ENCODE data around the gene SLC25A43.
"Not testable (repeated sequence)": the region's sequence is repeated elsewhere in the genome, so short reads cannot be mapped to it uniquely, and the experiment has no call there.

The SLC25A43 gene

GRCh38 chrX:119398974-119399771 is at the start of gene SLC25A43:
TSS of gene SLC25A43 (plus strand) at chrX:119399336. CDS start at chrX:119399404, 68 bp downstream.
- no peak for TF ChIP-seq CTCF (IDR thresholded peaks at IDR 0.05; ENCODE audit: extremely low read depth, missing control alignments)
- DNase-seq (ENCODE audit: low spot score), result peak; percentile 89

DNA sequence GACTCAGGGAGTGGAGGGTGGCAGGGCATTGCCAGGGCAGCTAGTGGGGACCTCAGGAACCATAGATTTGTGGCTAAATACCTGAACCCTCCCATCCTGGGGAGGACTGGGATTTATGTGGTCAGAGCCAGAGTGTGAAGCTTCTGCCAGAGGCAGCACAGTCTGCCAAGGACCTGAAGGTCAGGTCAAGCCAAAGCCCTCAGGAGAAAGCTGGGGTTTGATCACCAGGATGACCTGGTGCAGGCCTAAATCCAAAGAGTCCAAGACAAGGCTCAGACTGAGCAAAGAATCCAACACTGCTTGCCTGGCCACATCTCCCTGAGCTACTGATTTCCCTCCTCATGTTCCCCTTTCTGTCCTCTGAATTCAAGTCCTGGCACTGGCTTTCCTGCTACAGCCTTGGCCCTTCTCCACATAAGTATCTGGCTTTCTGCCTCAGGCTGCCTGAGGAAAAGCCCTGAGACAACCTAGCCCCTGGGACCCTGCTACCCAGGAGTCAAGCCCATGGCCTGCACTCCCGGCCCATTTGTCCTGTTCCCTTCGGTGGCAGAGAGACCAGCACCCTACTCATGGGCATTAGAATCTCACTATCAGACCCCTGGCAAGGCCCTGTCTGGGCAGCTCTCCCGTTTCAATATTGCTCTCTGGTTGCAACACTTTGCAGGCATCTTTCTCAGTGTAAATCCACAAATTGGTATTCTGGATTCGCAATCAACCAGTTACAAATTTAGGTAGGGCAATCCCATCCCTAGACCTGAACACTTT is 39.3 kb upstream of the SLC25A43 start:
- no peak for DNase-seq (ENCODE audit: low spot score)
- TF ChIP-seq CTCF (IDR thresholded peaks at IDR 0.05; ENCODE audit: extremely low read depth, missing control alignments), result no peak

- not testable (repeated sequence) for DNase-seq (ENCODE audit: low spot score)
Measured at GRCh38 chrX:119361451-119361850, 37.7 kb upstream of the SLC25A43 start.

DNA sequence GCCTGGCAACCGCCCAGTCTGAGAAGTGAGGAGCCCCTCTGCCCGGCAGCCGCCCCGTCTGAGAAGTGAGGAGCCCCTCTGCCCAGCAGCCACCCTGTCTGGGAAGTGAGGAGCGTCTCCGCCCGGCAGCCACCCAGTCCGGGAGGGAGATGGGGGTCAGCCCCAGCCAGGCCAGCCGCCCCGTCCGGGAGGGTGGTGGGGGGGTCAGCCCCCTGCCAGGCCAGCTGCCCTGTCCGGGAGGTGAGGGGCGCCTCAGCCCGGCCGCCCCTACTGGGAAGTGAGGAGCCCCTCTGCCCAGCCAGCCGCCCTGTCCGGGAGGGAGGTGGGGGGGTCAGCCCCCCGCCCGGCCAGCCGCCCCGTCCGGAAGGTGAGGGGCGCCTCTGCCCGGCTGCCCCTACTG is 37.1 kb upstream of the SLC25A43 start:
- not testable (repeated sequence) for DNase-seq (ENCODE audit: low spot score)

DNA sequence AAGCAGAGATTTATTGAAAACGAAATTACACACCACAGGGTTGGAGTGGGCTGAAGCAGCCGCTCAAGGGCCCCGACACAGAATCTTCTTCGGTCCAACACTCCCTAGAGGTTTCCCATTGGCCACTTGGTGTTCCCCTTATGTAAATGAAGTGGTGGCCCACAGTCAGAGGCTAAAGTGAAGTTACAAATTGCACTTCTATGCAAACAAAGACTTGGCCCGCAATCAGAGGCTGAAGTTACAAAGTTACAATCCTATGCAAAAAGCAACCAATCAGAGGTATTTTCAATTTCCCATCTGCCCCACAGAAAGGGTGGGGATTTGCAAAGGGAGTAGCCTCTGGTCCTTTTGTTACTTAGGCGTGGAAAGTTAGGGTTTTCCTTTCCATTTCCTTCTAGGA is 35.7 kb upstream of the SLC25A43 start:
- no peak for DNase-seq (ENCODE audit: low spot score)
- TF ChIP-seq CTCF (IDR thresholded peaks at IDR 0.05; ENCODE audit: extremely low read depth, missing control alignments), result no peak

DNA sequence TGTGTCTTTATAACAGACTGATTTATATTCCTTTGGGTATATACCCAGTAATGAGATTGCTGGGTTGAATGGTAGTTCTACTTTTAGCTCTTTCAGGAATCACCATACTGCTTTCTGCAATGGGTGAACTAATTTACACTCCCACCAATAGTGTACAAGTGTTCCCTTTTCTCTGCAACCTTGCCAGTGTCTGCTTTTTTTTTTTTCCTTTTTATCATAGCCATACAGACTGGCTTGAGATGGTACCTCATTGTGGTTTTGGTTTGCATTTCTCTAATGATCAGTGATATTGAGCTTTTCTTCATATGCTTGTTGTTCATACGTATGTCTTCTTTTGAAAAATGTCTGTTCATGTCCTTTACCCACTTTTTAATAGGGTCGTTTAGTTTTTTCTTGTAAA is 27.3 kb upstream of the SLC25A43 start:
- DNase-seq (ENCODE audit: low spot score), result not testable (repeated sequence)

DNA sequence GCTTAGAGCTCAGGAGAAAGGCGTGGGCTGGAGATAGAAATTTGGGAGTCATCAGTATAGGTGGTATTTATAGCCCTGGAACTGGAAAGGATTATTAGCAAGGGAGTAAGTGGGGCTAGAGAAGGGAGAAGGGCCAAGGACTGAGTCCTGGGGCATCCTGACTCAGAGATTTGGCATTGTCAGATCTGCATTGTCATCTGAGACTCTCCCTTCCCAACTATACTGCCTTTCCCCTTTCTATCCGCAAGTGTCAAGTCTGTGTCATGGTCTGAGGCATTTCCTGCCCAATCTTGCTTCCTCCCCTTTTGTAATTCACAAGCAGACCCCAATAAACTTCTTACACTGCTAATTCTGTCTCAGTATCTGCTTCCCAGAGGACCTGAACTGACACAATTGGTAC is 24.4 kb upstream of the SLC25A43 start:
- no peak for DNase-seq (ENCODE audit: low spot score)
- TF ChIP-seq CTCF (IDR thresholded peaks at IDR 0.05; ENCODE audit: extremely low read depth, missing control alignments), result no peak

GRCh38 chrX:119375561-119375960 is 23.6 kb upstream of the SLC25A43 start:
- TF ChIP-seq CTCF (IDR thresholded peaks at IDR 0.05; ENCODE audit: extremely low read depth, missing control alignments), result no peak
- DNase-seq (ENCODE audit: low spot score), result no peak

DNA sequence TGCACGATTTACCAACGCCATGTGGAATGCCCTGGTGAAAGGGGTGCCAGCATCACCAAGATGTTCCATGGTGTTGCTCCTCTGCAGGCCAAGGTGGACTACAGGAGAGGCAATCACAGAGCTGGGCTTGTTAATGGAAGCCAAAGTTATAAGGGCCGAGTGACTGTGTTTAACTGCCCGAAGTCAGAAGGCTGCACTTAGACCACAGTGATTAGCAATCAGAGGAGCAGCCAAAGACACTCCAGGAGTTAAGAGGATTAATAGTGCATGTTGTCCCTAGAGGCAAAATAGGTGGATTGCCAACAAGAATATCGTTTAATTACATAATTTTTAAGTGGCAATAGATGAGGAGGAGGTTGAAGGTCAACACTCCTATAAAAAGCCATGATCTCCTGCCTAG is 22.8 kb upstream of the SLC25A43 start:
- no peak for TF ChIP-seq CTCF (IDR thresholded peaks at IDR 0.05; ENCODE audit: extremely low read depth, missing control alignments)
- DNase-seq (ENCODE audit: low spot score), result no peak

Measured in GM20000 (cell line).